Stimulated activated naive B cell treated with anti-CD40 and anti-IgM and Interleukin-4, amounts not matched to agents 10 μg/mL and 1 μg/mL and 100 μg/mL, for 72 hours (primary cell): ENCODE data around the gene SCN10A.

Experiments used
- ATAC-seq, 2 donors: fragments of 150-1000 bp; cut with Tn5 transposase; replicated peaks; 2 replicates each; pipeline ENCODE4 v1.10.0; 2021; ENCODE audit warnings: moderate library complexity in 1 of 2
- DNase-seq: peaks from one replicate; pipeline ENCODE4 v3.0.0; 2021
- H3K27ac Mint-ChIP-seq: one replicate; pipeline ENCODE4 v1.8.0; 2022; ENCODE audit warnings: mild to moderate bottlenecking, mixed read lengths
- H3K27me3 Mint-ChIP-seq, 2 donors: one replicate each; pipeline ENCODE4 v1.8.0; 2022; ENCODE audit warnings: mixed read lengths in 2 of 2
- H3K36me3 Mint-ChIP-seq, 2 donors: one replicate each; pipeline ENCODE4 v1.8.0; 2022; ENCODE audit warnings: mixed read lengths in 2 of 2, mild to moderate bottlenecking in 1 of 2
- H3K4me1 Mint-ChIP-seq, 2 donors: one replicate each; pipeline ENCODE4 v1.8.0; 2022; ENCODE audit warnings: mixed read lengths in 2 of 2, mild to moderate bottlenecking in 1 of 2
- H3K4me3 Mint-ChIP-seq, 2 donors: one replicate each; pipeline ENCODE4 v1.8.0; 2022; ENCODE audit warnings: mild to moderate bottlenecking in 2 of 2, mixed read lengths in 2 of 2, moderate library complexity in 1 of 2
- H3K9me3 Mint-ChIP-seq, 2 donors: one replicate each; pipeline ENCODE4 v1.8.0; 2022; ENCODE audit warnings: mixed read lengths in 2 of 2, mild to moderate bottlenecking in 1 of 2

Gene SCN10A

DNA sequence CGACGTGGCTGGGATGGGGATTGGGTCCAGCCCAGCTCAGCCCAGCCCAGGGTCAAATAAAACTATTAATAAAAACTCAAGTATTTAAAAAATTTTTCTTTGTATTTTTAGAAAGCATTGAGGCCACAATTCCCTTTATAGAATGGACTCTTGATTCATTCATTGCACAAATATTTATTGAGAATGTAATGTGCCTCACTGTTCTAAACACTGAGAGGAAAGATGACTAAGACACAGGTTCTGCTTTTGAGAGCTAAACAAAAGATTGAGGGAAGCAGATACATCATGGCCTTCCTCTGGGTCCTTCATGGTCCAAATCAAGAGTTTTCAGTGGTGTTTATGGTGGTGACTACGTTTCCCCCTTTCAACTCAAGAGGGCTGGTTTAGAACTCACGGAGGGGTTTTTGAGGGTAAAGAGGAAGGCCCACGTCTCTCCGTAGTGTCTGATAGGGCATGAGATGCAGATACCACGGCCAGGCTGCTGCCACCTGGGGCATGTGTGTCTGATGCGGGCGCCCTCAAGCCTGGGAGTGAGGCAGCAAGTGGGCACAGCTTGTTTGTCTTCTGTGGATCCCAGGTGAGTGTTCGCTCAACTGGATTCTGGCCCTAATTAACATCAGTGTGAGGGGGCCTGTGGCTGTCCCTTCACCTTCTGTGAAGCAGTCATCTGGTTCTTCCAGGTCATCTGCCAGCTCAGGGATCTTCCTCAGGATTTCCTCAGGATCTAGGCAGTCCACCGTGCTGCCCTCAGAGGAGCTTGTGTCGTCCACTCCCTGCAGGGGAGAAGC, 93.0 kb downstream of the SCN10A start:
- no peak for ATAC-seq
- DNase-seq, result no peak
- Mint-ChIP-seq H3K36me3 (no peaks in the 10 kb centered on the region), H3K4me1 (no peaks in the 10 kb centered on the region), H3K9me3 (no peaks in the 10 kb centered on the region), H3K4me3 (no peak overlapping the region), H3K27ac (no peak overlapping the region), H3K27me3 (peaks cover 6% of the 10 kb centered on the region in 2 donors)

GRCh38 chr3:38721207-38721772, 94.7 kb downstream of the SCN10A start:
- ATAC-seq, result no peak
- Mint-ChIP-seq H3K36me3 (no peaks in the 10 kb centered on the region), H3K27ac (no peak overlapping the region), H3K4me3 (no peak overlapping the region), H3K4me1 (no peaks in the 10 kb centered on the region), H3K9me3 (no peaks in the 10 kb centered on the region), H3K27me3 (peaks cover under 1 to 6% of the 10 kb centered on the region in 2 donors)
- DNase-seq, result no peak

DNA sequence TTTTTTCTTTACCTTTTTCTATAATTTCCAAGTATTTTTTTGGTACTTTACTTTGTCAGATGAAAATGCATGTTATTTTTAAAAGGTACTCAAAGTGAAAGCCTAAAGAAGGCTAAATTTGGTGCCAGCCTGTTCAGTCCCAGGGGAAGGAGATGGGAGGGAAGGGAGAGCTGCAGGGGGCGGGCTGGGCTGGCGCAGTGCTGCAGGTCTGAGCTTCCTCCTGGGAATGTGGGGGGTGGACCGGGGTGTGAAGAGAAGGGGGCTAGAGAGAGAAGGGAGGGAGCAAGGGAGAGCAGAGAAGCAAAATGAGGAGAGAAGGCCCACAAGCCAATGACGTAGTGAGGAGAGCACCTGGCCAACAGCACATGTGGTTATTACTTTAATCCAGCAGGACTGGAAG, 95.6 kb downstream of the SCN10A start:
- ATAC-seq, result no peak

DNA sequence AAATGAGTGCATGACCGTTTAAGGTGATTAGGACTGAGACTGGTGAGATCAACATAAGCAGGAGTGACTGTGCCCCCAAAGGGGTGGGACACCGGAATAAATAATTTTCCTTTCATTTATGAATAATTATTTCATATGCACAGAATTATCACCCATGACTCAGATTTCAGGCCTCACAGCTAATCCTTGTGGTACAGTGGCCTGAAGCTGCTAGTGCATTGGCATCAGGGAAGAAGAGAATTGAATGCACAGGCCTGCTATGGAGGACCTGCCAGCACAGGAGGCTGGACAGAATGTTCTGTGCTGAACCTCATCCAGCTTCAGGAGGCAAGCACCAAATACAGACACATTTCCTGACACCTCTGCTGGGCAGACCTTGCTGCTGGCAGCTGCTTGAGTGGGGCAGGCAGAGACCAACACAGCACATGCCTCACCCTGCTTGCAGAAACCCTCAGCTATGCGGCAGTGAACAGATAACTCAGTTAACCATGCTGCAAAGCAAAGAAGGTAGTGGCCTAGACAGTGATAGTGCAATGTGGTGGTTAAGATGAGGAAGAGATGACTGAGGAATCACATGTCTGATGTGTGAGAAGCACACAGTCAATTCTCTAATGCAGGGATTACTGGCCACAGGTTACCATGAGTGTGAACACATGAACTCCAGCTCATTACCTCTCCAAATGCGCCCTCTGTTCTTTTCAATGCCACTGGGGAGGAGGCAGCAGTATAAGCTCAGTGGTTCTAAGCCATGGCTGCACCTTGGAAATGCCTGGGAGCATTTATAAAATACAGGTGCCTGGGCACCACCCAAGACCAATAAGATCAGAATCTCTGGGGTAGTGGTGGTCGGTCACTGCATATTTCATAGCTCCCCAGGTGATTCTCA, 98.4 kb downstream of the SCN10A start:
- ATAC-seq, result no peak
- Mint-ChIP-seq H3K27ac (no peak overlapping the region), H3K4me1 (no peaks in the 10 kb centered on the region), H3K36me3 (no peaks in the 10 kb centered on the region), H3K27me3 (peaks cover 0 to 6% of the 10 kb centered on the region in 2 donors), H3K9me3 (no peaks in the 10 kb centered on the region), H3K4me3 (no peak overlapping the region)
- no peak for DNase-seq

More for the DNA sequence above, 95.6 kb downstream of the SCN10A start:
- H3K9me3 Mint-ChIP-seq, result no peaks in the 10 kb centered on the region
- H3K4me1 Mint-ChIP-seq, result no peaks in the 10 kb centered on the region
- no peak overlapping the region for H3K4me3 Mint-ChIP-seq
- H3K27ac Mint-ChIP-seq, result no peak overlapping the region
- DNase-seq, result no peak
- H3K27me3 Mint-ChIP-seq, result peaks cover 0 to 6% of the 10 kb centered on the region in 2 donors
- H3K36me3 Mint-ChIP-seq, result no peaks in the 10 kb centered on the region

- H3K4me3 Mint-ChIP-seq, result no peak overlapping the region
- H3K27me3 Mint-ChIP-seq, result peaks cover 9 to 10% of the 10 kb centered on the region in 2 donors
- no peaks in the 10 kb centered on the region for H3K9me3 Mint-ChIP-seq
- no peaks in the 10 kb centered on the region for H3K36me3 Mint-ChIP-seq
- ATAC-seq, result no peak
- no peak overlapping the region for H3K27ac Mint-ChIP-seq
- H3K4me1 Mint-ChIP-seq, result no peaks in the 10 kb centered on the region
- no peak for DNase-seq
Observed at GRCh38 chr3:38713121-38713520, 102.9 kb downstream of the SCN10A start.

- no peak for ATAC-seq
- DNase-seq, result no peak
- Mint-ChIP-seq H3K27ac (no peak overlapping the region), H3K4me3 (no peak overlapping the region), H3K9me3 (no peaks in the 10 kb centered on the region), H3K4me1 (no peaks in the 10 kb centered on the region), H3K36me3 (no peaks in the 10 kb centered on the region), H3K27me3 (peaks cover 9 to 16% of the 10 kb centered on the region in 2 donors)
Observed at GRCh38 chr3:38711321-38711720, 104.7 kb downstream of the SCN10A start.

GRCh38 chr3:38707730-38708129, 108.3 kb downstream of the SCN10A start:
- Mint-ChIP-seq H3K4me1 (no peaks in the 10 kb centered on the region), H3K27me3 (peaks cover 9 to 16% of the 10 kb centered on the region in 2 donors), H3K36me3 (no peaks in the 10 kb centered on the region), H3K27ac (no peak overlapping the region), H3K4me3 (no peak overlapping the region), H3K9me3 (no peaks in the 10 kb centered on the region)
- ATAC-seq (no peak), DNase-seq (no peak)

GRCh38 chr3:38706961-38707360, 109.1 kb downstream of the SCN10A start:
- Mint-ChIP-seq H3K4me3 (no peak overlapping the region), H3K27ac (no peak overlapping the region), H3K4me1 (no peaks in the 10 kb centered on the region), H3K9me3 (no peaks in the 10 kb centered on the region), H3K27me3 (peaks cover 9 to 16% of the 10 kb centered on the region in 2 donors), H3K36me3 (no peaks in the 10 kb centered on the region)
- DNase-seq, result no peak
- no peak for ATAC-seq

- DNase-seq, result no peak
- Mint-ChIP-seq H3K36me3 (no peaks in the 10 kb centered on the region), H3K4me3 (no peak overlapping the region), H3K4me1 (no peaks in the 10 kb centered on the region), H3K9me3 (no peaks in the 10 kb centered on the region), H3K27me3 (peaks cover 0 to 5% of the 10 kb centered on the region in 2 donors), H3K27ac (no peak overlapping the region)
- ATAC-seq, result no peak
Observed at GRCh38 chr3:38702231-38702630, 113.8 kb downstream of the SCN10A start.

DNA sequence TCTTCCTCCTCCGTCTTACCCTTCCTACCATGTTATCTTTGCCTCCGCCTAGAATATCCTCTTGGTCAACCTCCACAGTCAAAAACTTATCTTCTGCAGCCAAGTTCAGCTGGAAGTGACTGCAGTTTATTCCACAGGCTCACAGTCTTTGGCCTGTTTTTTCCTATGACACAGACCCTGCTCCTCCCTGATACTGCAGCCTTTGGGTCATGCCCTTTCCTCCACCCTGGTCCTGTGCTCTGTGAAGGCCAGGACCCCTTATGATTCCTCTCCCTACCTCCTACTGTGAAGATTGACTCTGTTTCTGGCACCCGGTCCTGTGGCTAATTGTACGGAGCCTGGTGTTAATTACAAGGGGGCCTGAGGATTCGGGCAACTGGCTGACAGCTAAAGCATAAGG, 117.3 kb downstream of the SCN10A start:
- no peaks in the 10 kb centered on the region for H3K9me3 Mint-ChIP-seq
- peaks cover 0 to 4% of the 10 kb centered on the region in 2 donors for H3K27me3 Mint-ChIP-seq
- ATAC-seq (no peak), DNase-seq (no peak)
- no peak overlapping the region for H3K27ac Mint-ChIP-seq
- no peak overlapping the region for H3K4me3 Mint-ChIP-seq
- H3K4me1 Mint-ChIP-seq, result no peaks in the 10 kb centered on the region
- no peaks in the 10 kb centered on the region for H3K36me3 Mint-ChIP-seq

DNA sequence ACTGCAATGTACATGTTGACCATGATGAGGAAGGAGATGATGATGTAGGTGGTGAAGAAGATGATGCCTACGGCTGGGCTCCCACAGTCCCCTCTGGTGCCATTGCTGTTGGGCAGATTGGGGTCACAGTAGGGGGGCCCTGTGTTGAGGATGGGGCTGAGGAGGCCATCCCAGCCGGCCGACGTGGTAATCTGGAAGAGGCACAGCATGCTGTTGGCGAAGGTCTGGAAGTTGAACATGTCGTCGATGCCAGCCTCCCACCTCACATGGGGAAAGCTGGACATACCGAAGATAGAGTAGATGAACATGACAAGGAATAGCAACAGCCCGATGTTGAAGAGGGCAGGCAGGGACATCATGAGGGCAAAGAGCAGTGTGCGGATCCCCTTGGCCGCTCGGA, 118.0 kb downstream of the SCN10A start:
- Mint-ChIP-seq H3K4me1 (no peaks in the 10 kb centered on the region), H3K4me3 (no peak overlapping the region), H3K27me3 (peaks cover 0 to 4% of the 10 kb centered on the region in 2 donors), H3K36me3 (no peaks in the 10 kb centered on the region), H3K9me3 (no peaks in the 10 kb centered on the region), H3K27ac (no peak overlapping the region)
- ATAC-seq (no peak), DNase-seq (no peak)

DNA sequence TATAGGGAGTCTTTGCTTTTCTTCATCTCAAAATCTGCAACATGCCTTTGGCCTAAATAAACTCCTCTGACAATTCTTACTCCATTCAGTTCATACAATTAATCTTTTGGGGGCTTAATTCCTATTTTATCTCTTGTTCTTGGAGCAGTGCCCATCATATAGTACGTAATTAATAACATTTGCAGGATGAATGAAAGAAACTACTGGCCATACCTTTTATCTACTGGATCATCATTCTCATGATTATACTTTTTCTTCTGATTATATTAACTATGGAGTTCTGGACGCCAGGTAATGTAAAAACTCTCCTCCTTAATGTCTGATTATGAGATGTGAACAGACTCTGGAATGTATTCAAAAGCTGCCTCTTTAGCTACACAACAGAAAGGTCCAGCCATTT, 120.0 kb downstream of the SCN10A start:
- Mint-ChIP-seq H3K27ac (no peak overlapping the region), H3K4me1 (no peaks in the 10 kb centered on the region), H3K36me3 (no peaks in the 10 kb centered on the region), H3K4me3 (no peak overlapping the region), H3K9me3 (peaks cover 0 to 1% of the 10 kb centered on the region in 2 donors), H3K27me3 (peaks cover 0 to 4% of the 10 kb centered on the region in 2 donors)
- ATAC-seq (no peak), DNase-seq (no peak)

- no peaks in the 10 kb centered on the region for H3K36me3 Mint-ChIP-seq
- ATAC-seq (no peak), DNase-seq (no peak)
- H3K9me3 Mint-ChIP-seq, result peaks cover 0 to 4% of the 10 kb centered on the region in 2 donors
- no peak overlapping the region for H3K27ac Mint-ChIP-seq
- H3K4me1 Mint-ChIP-seq, result no peaks in the 10 kb centered on the region
- no peak overlapping the region for H3K4me3 Mint-ChIP-seq
- peaks cover 0 to 4% of the 10 kb centered on the region in 2 donors for H3K27me3 Mint-ChIP-seq
Observed at GRCh38 chr3:38690185-38690584, 125.8 kb downstream of the SCN10A start.

DNA sequence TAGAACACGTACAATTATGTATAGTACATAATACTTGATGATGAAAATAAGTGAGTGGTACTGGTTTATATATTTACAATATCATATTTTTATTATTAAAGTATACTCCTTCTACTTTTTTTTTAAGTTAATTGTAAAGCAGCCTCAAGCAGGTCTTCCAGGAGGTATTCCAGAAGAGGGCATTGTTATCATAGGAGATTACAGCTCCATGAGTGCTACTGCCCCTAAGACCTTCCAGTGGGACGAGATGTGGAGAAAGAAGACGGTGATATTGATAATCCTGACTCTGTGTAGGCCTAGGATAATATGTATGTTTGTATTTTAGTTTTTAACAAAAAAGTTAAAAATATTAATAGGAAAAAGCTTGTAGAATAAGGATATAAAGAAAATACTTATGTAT, 126.2 kb downstream of the SCN10A start:
- Mint-ChIP-seq H3K4me1 (no peaks in the 10 kb centered on the region), H3K36me3 (no peaks in the 10 kb centered on the region), H3K27ac (no peak overlapping the region), H3K9me3 (peaks cover 0 to 4% of the 10 kb centered on the region in 2 donors), H3K4me3 (no peak overlapping the region), H3K27me3 (no peaks in the 10 kb centered on the region)
- DNase-seq (no peak), ATAC-seq (no peak)
